ENCODE data around the gene ATXN1.

GRCh38 chr6:16249971-16250370 is 511.3 kb downstream of the ATXN1 start:
- TF ChIP-seq POLR2A (IDR thresholded peaks at IDR 0.05; ENCODE audit: control extremely low read depth in 1 of 2, low read depth in 2 of 2, low read length in 2 of 2), result no peak
- no peak for TF ChIP-seq CTCF (IDR thresholded peaks at IDR 0.05; ENCODE audit: control extremely low read depth in 1 of 3, insufficient read depth in 1 of 3, low read depth in 1 of 3, low read length in 3 of 3)
- no peak for TF ChIP-seq EZH2 (IDR thresholded peaks at IDR 0.05; ENCODE audit: low read depth, low read length, severe bottlenecking)
- TF ChIP-seq SUZ12 (IDR thresholded peaks at IDR 0.05; ENCODE audit: low read length), result no peak
- TF ChIP-seq MAFK (IDR thresholded peaks at IDR 0.05; ENCODE audit: low read depth, low read length), result no peak
- TF ChIP-seq TAF1 (IDR thresholded peaks at IDR 0.05; ENCODE audit: low read depth, low read length), result no peak
- no peak for TF ChIP-seq YY1 (IDR thresholded peaks at IDR 0.05; ENCODE audit: low read depth, low read length)
- no peak for TF ChIP-seq CEBPB (IDR thresholded peaks at IDR 0.05; ENCODE audit: low read depth, low read length)
